Hepatocyte (in vitro differentiated cells): ENCODE results near the gene TMEM45A. TPM values are rescaled to one million over a fixed set of nuclear protein-coding genes. Genes with fewer than 3 reads are reported as not detected.
A peak's percentile ranks its signal among the peaks of the same experiment; 100 is the strongest.

Source experiments
- DNase-seq: peaks from one replicate; pipeline ENCODE4 v3.0.0-alpha.2; 2016; ENCODE audit warnings: low spot score
- H2AFZ ChIP-seq: fragments of 200-600 bp; sonication (generic); 2 replicates; pipeline ENCODE4 v1.6.0; 2016; ENCODE audit warnings: antibody characterized with exemption, mild to moderate bottlenecking
- H3K27ac ChIP-seq: fragments of 200-600 bp; sonication (generic); 2 replicates; pipeline ENCODE4 v1.5.1; 2016; ENCODE audit warnings: mild to moderate bottlenecking
- H3K27me3 ChIP-seq: fragments of 200-600 bp; sonication (generic); 2 replicates; pipeline ENCODE4 v1.6.1; 2016
- H3K36me3 ChIP-seq: fragments of 200-600 bp; sonication (generic); replicated peaks from 2 replicates; pipeline ENCODE4 v1.5.1; 2016; ENCODE audit warnings: low read depth; ENCODE audit not compliant: insufficient read depth
- H3K4me1 ChIP-seq: fragments of 200-600 bp; sonication (generic); 2 replicates; pipeline ENCODE4 v1.5.1; 2016; ENCODE audit warnings: mild to moderate bottlenecking, moderate library complexity; ENCODE audit not compliant: insufficient read depth
- H3K4me2 ChIP-seq: fragments of 200-600 bp; sonication (generic); 2 replicates; pipeline ENCODE4 v1.6.0; 2016
- H3K4me3 ChIP-seq: fragments of 200-600 bp; sonication (generic); 2 replicates; pipeline ENCODE4 v1.5.1; 2016; ENCODE audit warnings: mild to moderate bottlenecking
- H3K79me2 ChIP-seq: fragments of 200-600 bp; sonication (generic); 2 replicates; pipeline ENCODE4 v1.6.0; 2017; ENCODE audit warnings: mild to moderate bottlenecking
- H3K9me2 ChIP-seq: fragments of 200-600 bp; sonication (generic); replicated peaks from 2 replicates; pipeline ENCODE4 v1.6.0; 2017; ENCODE audit warnings: mild to moderate bottlenecking; ENCODE audit not compliant: insufficient read depth
- H3K9me3 ChIP-seq: fragments of 200-600 bp; sonication (generic); 2 replicates; pipeline ENCODE4 v1.5.1; 2016; ENCODE audit warnings: low read depth, mild to moderate bottlenecking
- H4K20me1 ChIP-seq: fragments of 200-600 bp; sonication (generic); 2 replicates; pipeline ENCODE4 v1.6.0; 2016; ENCODE audit warnings: mild to moderate bottlenecking; ENCODE audit not compliant: insufficient read depth, poor library complexity, severe bottlenecking
- EZH2 ChIP-seq: fragments of 200-600 bp; sonication (generic); IDR thresholded peaks from 2 replicates; pipeline ENCODE4 v1.6.1; 2016; ENCODE audit warnings: antibody characterized with exemption, mild to moderate bottlenecking, borderline replicate concordance
- EZH2phosphoT487 ChIP-seq: fragments of 200-600 bp; sonication (generic); IDR thresholded peaks from one replicate; pipeline ENCODE4 v1.6.1; 2018; ENCODE audit warnings: antibody characterized with exemption, mild to moderate bottlenecking, low read depth, moderate library complexity; ENCODE audit not compliant: unreplicated experiment, severe bottlenecking
- WGBS: methylation state at CpG from one replicate; pipeline ENCODE4 v1.1.6; 2016; ENCODE audit warnings: low lambda C conversion rate; ENCODE audit errors: missing lambda C conversion rate; 5-methylcytosine and 5-hydroxymethylcytosine counted together
- polyA plus RNA-seq: library from polyadenylated mRNA; unstranded; fragments of >200 nt; fragmentation: Nextera tagmentation; extraction: Ambion mirVana; gene quantifications from 2 replicates; pipeline ENCODE4 v1.2.1, GENCODE V29; 2016
- total RNA-seq: library from RNA; depleted of rRNA; stranded (reverse); fragments of >200 nt; gene quantifications from 2 replicates; pipeline ENCODE4 v1.2.3, GENCODE V29; 2014
- TF ChIP-seq, protein P1 (sequence below): fragments of 200-600 bp; sonication (generic); IDR thresholded peaks from 2 replicates; pipeline ENCODE4 v1.5.1; 2016; ENCODE audit warnings: antibody characterized with exemption, mild to moderate bottlenecking; ENCODE audit not compliant: poor library complexity

The TMEM45A gene
- total and polyA plus RNA-seq, 2 experiments from 2014 or later: 82.6 to 88.0 TPM

- 57% methylated on average over 3 of the region's 3 CpGs for WGBS
- peak overlapping the region; percentile 8 for H3K27ac ChIP-seq
These were observed 91.8 kb downstream of the TMEM45A start for GRCh38 chr3:100584101-100584660.

DNA sequence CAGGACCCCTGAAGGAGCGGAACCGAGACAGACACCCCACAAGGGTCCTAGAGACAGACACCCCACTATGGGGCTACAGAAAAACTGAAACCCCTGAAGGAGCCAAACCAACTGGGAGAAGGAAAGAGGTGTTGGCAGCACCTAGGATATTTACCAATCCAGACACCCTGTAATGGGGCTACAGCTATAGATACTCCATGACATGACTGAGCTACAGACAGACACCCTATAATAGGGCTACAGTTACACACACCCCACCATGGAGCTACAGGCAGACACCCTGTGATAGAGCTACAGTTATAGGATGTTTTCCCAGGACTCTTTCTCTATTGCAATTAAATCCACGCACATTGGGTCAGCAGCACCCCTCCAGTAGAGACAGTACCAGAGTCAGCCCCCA lies 94.4 kb downstream of the TMEM45A start:
- H3K27ac ChIP-seq: no peak overlapping the region
- no peaks in the 10 kb centered on the region for H3K9me2 ChIP-seq
- TF ChIP-seq EZH2 (no peak), EZH2phosphoT487 (no peak)
- TF ChIP-seq, protein P1, sequence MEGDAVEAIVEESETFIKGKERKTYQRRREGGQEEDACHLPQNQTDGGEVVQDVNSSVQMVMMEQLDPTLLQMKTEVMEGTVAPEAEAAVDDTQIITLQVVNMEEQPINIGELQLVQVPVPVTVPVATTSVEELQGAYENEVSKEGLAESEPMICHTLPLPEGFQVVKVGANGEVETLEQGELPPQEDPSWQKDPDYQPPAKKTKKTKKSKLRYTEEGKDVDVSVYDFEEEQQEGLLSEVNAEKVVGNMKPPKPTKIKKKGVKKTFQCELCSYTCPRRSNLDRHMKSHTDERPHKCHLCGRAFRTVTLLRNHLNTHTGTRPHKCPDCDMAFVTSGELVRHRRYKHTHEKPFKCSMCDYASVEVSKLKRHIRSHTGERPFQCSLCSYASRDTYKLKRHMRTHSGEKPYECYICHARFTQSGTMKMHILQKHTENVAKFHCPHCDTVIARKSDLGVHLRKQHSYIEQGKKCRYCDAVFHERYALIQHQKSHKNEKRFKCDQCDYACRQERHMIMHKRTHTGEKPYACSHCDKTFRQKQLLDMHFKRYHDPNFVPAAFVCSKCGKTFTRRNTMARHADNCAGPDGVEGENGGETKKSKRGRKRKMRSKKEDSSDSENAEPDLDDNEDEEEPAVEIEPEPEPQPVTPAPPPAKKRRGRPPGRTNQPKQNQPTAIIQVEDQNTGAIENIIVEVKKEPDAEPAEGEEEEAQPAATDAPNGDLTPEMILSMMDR: no peak
- WGBS: 93% methylated on average over 3 of the region's 3 CpGs
- H3K27me3 ChIP-seq: no peaks in the 10 kb centered on the region
- H2AFZ ChIP-seq: no peak overlapping the region
- H3K4me3 ChIP-seq: no peak overlapping the region
- no peaks in the 10 kb centered on the region for H3K79me2 ChIP-seq
- no peak for DNase-seq
- peaks cover 4% of the 10 kb centered on the region for H3K4me1 ChIP-seq
- no peak overlapping the region for H3K4me2 ChIP-seq
- no peaks in the 10 kb centered on the region for H3K9me3 ChIP-seq
- no peaks in the 10 kb centered on the region for H4K20me1 ChIP-seq
- H3K36me3 ChIP-seq: no peaks in the 10 kb centered on the region

More at GRCh38 chr3:100584101-100584660, 91.8 kb downstream of the TMEM45A start:
- Histone ChIP-seq H3K4me2 (no peak overlapping the region), H3K36me3 (no peaks in the 10 kb centered on the region), H4K20me1 (no peaks in the 10 kb centered on the region), H3K79me2 (no peaks in the 10 kb centered on the region), H3K9me3 (no peaks in the 10 kb centered on the region), H3K4me1 (peaks cover 3% of the 10 kb centered on the region), H3K9me2 (no peaks in the 10 kb centered on the region), H3K27me3 (no peaks in the 10 kb centered on the region), H3K4me3 (no peak overlapping the region), H2AFZ (no peak overlapping the region)
- TF ChIP-seq EZH2phosphoT487: no peak
- TF ChIP-seq, protein P1: no peak
- TF ChIP-seq EZH2: no peak
- DNase-seq: no peak

- H3K27me3 ChIP-seq: no peaks in the 10 kb centered on the region
- H4K20me1 ChIP-seq: no peaks in the 10 kb centered on the region
- no peak overlapping the region for H3K27ac ChIP-seq
- H3K9me2 ChIP-seq: no peaks in the 10 kb centered on the region
- H3K4me2 ChIP-seq: no peak overlapping the region
- H3K4me3 ChIP-seq: no peak overlapping the region
- WGBS: 96% methylated on average over 1 of the region's 1 CpG
- H3K4me1 ChIP-seq: peaks cover 6% of the 10 kb centered on the region
- H3K9me3 ChIP-seq: no peaks in the 10 kb centered on the region
- no peak for TF ChIP-seq EZH2phosphoT487
- TF ChIP-seq, protein P1: no peak
- no peak for TF ChIP-seq EZH2
- DNase-seq: no peak
- no peak overlapping the region for H2AFZ ChIP-seq
- no peaks in the 10 kb centered on the region for H3K79me2 ChIP-seq
- H3K36me3 ChIP-seq: no peaks in the 10 kb centered on the region
These were observed 95.8 kb downstream of the TMEM45A start for GRCh38 chr3:100588251-100588650.
